MCF 10A (cell line): ENCODE results near the gene PRODH. TPM values are rescaled to one million over a fixed set of nuclear protein-coding genes. Genes with fewer than 3 reads are reported as not detected.
"Not testable (repeated sequence)": the region's sequence is repeated elsewhere in the genome, so short reads cannot be mapped to it uniquely, and the experiment has no call there.

Experiments used
- BruUV-seq: library from RNA; stranded (reverse); fragments of 400-500 nt; replicated peaks from 2 replicates; lab custom pipeline; 2021; lab: Mats Ljungman, UMichigan
- CTCF ChIA-PET: fragments of 300-600 bp; sonication (Branson Sonifier 250); formaldehyde crosslinking; extraction: SDS; loops from one replicate; lab custom pipeline; 2021; ENCODE audit warnings: antibody characterized with exemption, inconsistent platforms; lab: Yijun Ruan, JAX
- POLR2A ChIA-PET: fragments of 300-600, 350-650 bp; sonication (Branson Sonifier 250); formaldehyde crosslinking; extraction: SDS; loops from one replicate; lab custom pipeline; 2020; ENCODE audit warnings: antibody characterized with exemption, inconsistent platforms; lab: Yijun Ruan, JAX
- DNase-seq: peaks from one replicate; pipeline ENCODE4 v3.0.0-alpha.2; 2018; ENCODE audit not compliant: unreplicated experiment
- H3K27ac Mint-ChIP-seq: one replicate; pipeline ENCODE4 v1.8.0; 2022; ENCODE audit warnings: mild to moderate bottlenecking, low read depth, mixed read lengths; ENCODE audit not compliant: unreplicated experiment
- H3K27me3 Mint-ChIP-seq: one replicate; pipeline ENCODE4 v1.8.0; 2022; ENCODE audit warnings: mixed read lengths; ENCODE audit not compliant: insufficient read depth, unreplicated experiment
- H3K36me3 Mint-ChIP-seq: one replicate; pipeline ENCODE4 v1.8.0; 2022; ENCODE audit warnings: mild to moderate bottlenecking, moderate library complexity, mixed read lengths; ENCODE audit not compliant: insufficient read depth, unreplicated experiment
- H3K4me1 Mint-ChIP-seq: one replicate; pipeline ENCODE4 v1.8.0; 2022; ENCODE audit warnings: mixed read lengths; ENCODE audit not compliant: insufficient read depth, unreplicated experiment
- H3K4me3 Mint-ChIP-seq: one replicate; pipeline ENCODE4 v1.8.0; 2022; ENCODE audit warnings: mild to moderate bottlenecking, moderate library complexity, mixed read lengths; ENCODE audit not compliant: unreplicated experiment
- H3K9me3 Mint-ChIP-seq: one replicate; pipeline ENCODE4 v1.8.0; 2022; ENCODE audit warnings: mixed read lengths; ENCODE audit not compliant: unreplicated experiment
- intact Hi-C: fragments of 100-400 bp; cut with micrococcal nuclease; formaldehyde crosslinking; loops from 2 replicates; pipeline ENCODE4 v1.14.1; 2022
- total RNA-seq: library from RNA; stranded (reverse); gene quantifications from 2 replicates; pipeline ENCODE4 v1.2.3, GENCODE V29; 2022
- TF ChIP-seq, protein P1 (sequence below): fragments of 200-600 bp; IDR thresholded peaks from one replicate; pipeline ENCODE4 v1.8.0; 2022; ENCODE audit warnings: antibody characterized with exemption, mild to moderate bottlenecking; ENCODE audit not compliant: unreplicated experiment

Gene PRODH
- total RNA-seq, 1 experiment from 2014 or later = 8.4 TPM

DNA sequence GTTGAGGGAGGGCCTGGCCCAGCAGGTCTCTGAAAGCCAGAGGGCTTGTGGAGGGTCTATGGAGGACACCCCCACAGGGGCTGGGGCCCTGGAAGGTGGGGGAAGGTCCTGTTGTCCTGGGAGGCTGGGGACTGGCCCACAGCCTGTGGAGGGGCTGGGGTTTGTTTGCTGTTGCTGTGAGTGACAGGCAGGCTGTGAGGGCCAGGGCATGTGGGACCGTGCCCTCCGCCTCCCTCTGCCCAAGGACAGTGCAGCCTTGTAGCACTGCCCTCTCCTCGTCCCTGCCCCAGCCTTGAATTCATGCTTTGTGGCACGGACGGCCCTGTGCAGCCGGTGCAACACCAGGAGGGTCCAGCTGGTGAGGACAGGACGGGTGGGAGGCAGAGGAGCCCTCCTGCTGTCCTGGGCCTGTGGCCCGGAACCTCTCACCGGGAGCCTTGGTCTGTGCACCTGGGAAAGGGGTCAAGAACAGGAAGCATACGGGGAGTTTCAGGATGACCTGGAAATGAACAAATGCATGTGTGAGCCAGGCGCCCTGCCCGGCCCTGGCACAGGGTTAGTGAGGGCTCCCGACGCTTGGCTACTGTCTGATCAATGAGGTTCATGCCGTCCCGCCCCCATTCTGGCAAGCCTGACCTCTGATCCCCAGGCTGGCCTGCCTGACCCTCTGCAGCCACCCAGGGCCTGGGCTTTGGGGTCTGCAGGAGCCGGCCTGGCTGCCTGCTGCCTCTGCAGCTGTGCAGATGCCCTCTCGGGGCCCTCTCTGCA, 37.4 kb upstream of the PRODH start:
- Mint-ChIP-seq H3K36me3 (no peaks in the 10 kb centered on the region), H3K27me3 (no peaks in the 10 kb centered on the region), H3K9me3 (no peaks in the 10 kb centered on the region), H3K4me3 (no peak overlapping the region), H3K4me1 (no peaks in the 10 kb centered on the region), H3K27ac (no peak overlapping the region)
- ChIA-PET CTCF (interaction anchor here (0.7 kb wide), 1 partner anchor 335 kb away, joined by 3 read pairs; no protein-coding TSS in a partner anchor), POLR2A (no interaction called here)
- no TSS peak for BruUV-seq
- DNase-seq = no peak
- intact Hi-C loops = no loop called here
- TF ChIP-seq, protein P1, sequence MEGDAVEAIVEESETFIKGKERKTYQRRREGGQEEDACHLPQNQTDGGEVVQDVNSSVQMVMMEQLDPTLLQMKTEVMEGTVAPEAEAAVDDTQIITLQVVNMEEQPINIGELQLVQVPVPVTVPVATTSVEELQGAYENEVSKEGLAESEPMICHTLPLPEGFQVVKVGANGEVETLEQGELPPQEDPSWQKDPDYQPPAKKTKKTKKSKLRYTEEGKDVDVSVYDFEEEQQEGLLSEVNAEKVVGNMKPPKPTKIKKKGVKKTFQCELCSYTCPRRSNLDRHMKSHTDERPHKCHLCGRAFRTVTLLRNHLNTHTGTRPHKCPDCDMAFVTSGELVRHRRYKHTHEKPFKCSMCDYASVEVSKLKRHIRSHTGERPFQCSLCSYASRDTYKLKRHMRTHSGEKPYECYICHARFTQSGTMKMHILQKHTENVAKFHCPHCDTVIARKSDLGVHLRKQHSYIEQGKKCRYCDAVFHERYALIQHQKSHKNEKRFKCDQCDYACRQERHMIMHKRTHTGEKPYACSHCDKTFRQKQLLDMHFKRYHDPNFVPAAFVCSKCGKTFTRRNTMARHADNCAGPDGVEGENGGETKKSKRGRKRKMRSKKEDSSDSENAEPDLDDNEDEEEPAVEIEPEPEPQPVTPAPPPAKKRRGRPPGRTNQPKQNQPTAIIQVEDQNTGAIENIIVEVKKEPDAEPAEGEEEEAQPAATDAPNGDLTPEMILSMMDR = no peak

DNA sequence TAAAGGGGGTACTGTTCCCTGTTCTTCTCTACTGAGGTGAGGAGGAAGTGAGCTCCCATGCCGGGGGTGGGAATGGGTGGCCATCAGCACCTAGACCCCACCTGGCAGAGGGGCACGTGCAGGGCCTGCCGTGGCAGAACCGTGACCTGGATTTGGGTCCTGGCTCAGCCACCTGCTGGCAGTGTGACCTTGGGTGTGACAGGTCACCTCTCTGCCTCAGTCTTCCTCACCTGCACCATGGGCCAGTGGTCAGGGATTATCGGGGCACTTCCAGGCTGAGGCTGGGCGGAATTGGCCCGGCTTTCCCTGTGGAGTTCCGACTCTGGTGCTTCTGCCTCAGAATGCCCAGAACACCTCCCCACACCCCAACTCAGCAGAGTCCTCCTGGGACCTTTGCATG, 36.5 kb upstream of the PRODH start:
- H3K36me3 Mint-ChIP-seq, H3K4me3 Mint-ChIP-seq, CTCF ChIA-PET, H3K27ac Mint-ChIP-seq, intact Hi-C loops, H3K9me3 Mint-ChIP-seq, BruUV-seq, H3K27me3 Mint-ChIP-seq, DNase-seq, POLR2A ChIA-PET, H3K4me1 Mint-ChIP-seq: not testable (repeated sequence)

DNA sequence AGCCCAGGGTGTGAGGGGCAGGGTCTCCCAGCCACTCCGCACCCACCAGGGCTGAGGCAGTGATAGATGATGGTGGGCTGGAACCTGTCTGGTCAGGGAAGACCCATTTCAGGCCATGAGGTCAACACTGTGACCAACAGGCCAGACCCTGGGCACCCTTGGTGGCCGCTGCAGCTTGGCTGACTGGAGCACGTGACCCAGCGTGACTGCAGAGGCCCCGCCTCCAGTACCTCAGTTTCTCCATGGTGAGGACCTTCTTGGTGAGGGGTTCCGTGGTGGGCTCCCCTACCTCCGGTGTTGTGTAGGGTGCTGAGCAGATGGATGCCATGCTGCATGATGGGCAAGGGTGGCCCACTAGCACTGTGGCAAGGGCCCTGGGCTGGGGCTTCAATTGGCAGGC, 35.9 kb upstream of the PRODH start:
- H3K4me1 Mint-ChIP-seq, DNase-seq, H3K9me3 Mint-ChIP-seq, H3K27ac Mint-ChIP-seq, intact Hi-C loops, H3K36me3 Mint-ChIP-seq, POLR2A ChIA-PET, BruUV-seq, H3K27me3 Mint-ChIP-seq, CTCF ChIA-PET: not testable (repeated sequence)
- peak overlapping the region; percentile 54 for H3K4me3 Mint-ChIP-seq

DNA sequence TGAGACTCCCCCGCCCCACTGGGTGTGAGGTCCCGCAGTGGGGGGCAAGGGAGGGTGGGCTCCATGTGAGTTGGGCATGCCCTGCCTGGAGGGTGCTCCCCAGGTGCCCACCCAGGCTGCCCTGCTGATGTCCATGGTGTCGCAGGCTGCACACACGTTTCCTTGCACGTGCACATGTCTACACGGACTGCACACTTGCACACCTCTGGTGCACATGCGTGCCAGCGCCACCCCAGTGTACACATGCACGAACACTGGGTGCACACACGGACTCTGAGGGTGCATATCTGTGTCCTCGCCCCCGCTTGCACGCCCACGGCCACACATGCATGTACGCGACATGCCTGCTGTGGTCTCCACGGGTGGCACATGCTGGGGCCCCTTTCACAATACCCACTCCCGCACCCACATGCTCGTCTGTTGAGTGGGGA, 35.2 kb upstream of the PRODH start:
- Mint-ChIP-seq H3K4me3 (peak overlapping the region; percentile 58), H3K4me1 (no peaks in the 10 kb centered on the region), H3K27ac (no peak overlapping the region), H3K36me3 (no peaks in the 10 kb centered on the region), H3K9me3 (no peaks in the 10 kb centered on the region), H3K27me3 (no peaks in the 10 kb centered on the region)
- ChIA-PET CTCF (no interaction called here), POLR2A (no interaction called here)
- BruUV-seq = no TSS peak
- intact Hi-C loops = no loop called here
- TF ChIP-seq, protein P1 = no peak
- DNase-seq = no peak

DNA sequence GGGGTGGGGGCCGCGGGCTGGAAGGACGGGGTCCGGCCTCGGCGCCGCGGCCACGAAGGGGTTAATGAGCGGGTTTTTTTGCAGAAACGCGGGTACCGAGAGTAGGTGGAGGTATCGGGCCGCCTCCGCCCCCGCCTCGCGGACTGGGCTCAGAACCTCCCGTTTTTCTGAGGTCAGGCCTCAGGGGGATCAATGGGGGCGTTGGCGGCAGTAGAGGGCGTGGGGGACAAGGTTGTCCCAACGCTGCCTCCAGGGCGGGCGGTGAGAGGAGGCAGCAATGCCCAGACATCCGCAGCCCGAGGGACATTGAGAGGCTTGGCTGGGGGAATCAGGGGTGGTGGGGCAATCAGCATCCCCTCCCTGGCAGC, 34.8 kb upstream of the PRODH start:
- Mint-ChIP-seq H3K4me1 (no peaks in the 10 kb centered on the region), H3K9me3 (no peaks in the 10 kb centered on the region), H3K27ac (no peak overlapping the region), H3K4me3 (peak overlapping the region; percentile 58), H3K36me3 (no peaks in the 10 kb centered on the region), H3K27me3 (no peaks in the 10 kb centered on the region)
- no peak for DNase-seq
- BruUV-seq = no TSS peak
- TF ChIP-seq, protein P1 = no peak
- intact Hi-C loops = no loop called here
- ChIA-PET POLR2A (no interaction called here), CTCF (no interaction called here)
